OCI-LY1 (cell line): ENCODE data around the gene MS4A10.

Experiments used
- H2AFZ ChIP-seq: fragments of 200-600 bp; sonication (generic), shearing (Covaris generic); 2 replicates; pipeline ENCODE4 v1.6.0; 2014; ENCODE audit warnings: antibody characterized with exemption, mild to moderate bottlenecking, low read length
- H3F3A ChIP-seq: fragments of 200-600 bp; sonication (generic), shearing (Covaris generic); 2 replicates; pipeline ENCODE4 v1.6.0; 2014; ENCODE audit warnings: mild to moderate bottlenecking, antibody characterized with exemption, low read length, moderate library complexity; ENCODE audit not compliant: insufficient read depth
- H3K27ac ChIP-seq: fragments of 200-600 bp; sonication (generic); 2 replicates; pipeline ENCODE4 v1.5.1; 2014; ENCODE audit warnings: low read length, mixed run types, mild to moderate bottlenecking, low read depth; ENCODE audit not compliant: poor library complexity, severe bottlenecking
- H3K27me3 ChIP-seq: fragments of 200-600 bp; sonication (generic); 2 replicates; pipeline ENCODE4 v1.6.0; 2014; ENCODE audit warnings: antibody characterized with exemption, mild to moderate bottlenecking, low read length, moderate library complexity; ENCODE audit not compliant: insufficient read depth
- H3K36me3 ChIP-seq: fragments of 200-600 bp; sonication (generic); 2 replicates; pipeline ENCODE4 v1.6.1; 2014; ENCODE audit warnings: mild to moderate bottlenecking, antibody characterized with exemption, low read length, moderate library complexity, mixed read lengths; ENCODE audit not compliant: insufficient read depth
- H3K4me1 ChIP-seq: fragments of 200-600 bp; sonication (generic); 2 replicates; pipeline ENCODE4 v1.5.1; 2014; ENCODE audit warnings: mild to moderate bottlenecking, low read length, moderate library complexity; ENCODE audit not compliant: insufficient read depth, severe bottlenecking
- H3K4me2 ChIP-seq: fragments of 200-600 bp; sonication (generic), shearing (Covaris generic); 2 replicates; pipeline ENCODE4 v1.6.1; 2014; ENCODE audit warnings: low read length
- H3K4me3 ChIP-seq: fragments of 200-600 bp; sonication (generic); 2 replicates; pipeline ENCODE4 v1.5.1; 2014; ENCODE audit warnings: low read length, low read depth, mild to moderate bottlenecking, mixed read lengths; ENCODE audit not compliant: poor library complexity, severe bottlenecking
- H3K79me2 ChIP-seq: fragments of 200-600 bp; shearing (Covaris generic); 2 replicates; pipeline ENCODE4 v1.6.1; 2016; ENCODE audit warnings: mixed run types, low read length, mixed read lengths; ENCODE audit not compliant: insufficient read depth
- H3K9ac ChIP-seq: fragments of 200-600 bp; sonication (generic), shearing (Covaris generic); 2 replicates; pipeline ENCODE4 v1.6.1; 2014; ENCODE audit warnings: mild to moderate bottlenecking, low read length, mixed read lengths
- H3K9me2 ChIP-seq: fragments of 200-600 bp; sonication (generic), shearing (Covaris generic); 2 replicates; pipeline ENCODE4 v1.6.1; 2014; ENCODE audit warnings: low read depth, mild to moderate bottlenecking, low read length, mixed read lengths
- H3K9me3 ChIP-seq: fragments of 200-600 bp; shearing (Covaris generic); 2 replicates; pipeline ENCODE4 v1.6.1; 2014; ENCODE audit warnings: low read length, mixed read lengths
- H4K20me1 ChIP-seq: fragments of 200-600 bp; sonication (generic), shearing (Covaris generic); 2 replicates; pipeline ENCODE4 v1.6.0; 2016; ENCODE audit warnings: mild to moderate bottlenecking, low read length; ENCODE audit not compliant: insufficient read depth
- CTCF ChIP-seq: fragments of 200-600 bp; sonication (generic), shearing (Covaris generic); IDR thresholded peaks from 2 replicates; pipeline ENCODE4 v1.5.1; 2017; ENCODE audit warnings: mild to moderate bottlenecking, antibody characterized with exemption, low read length, moderate library complexity, mixed read lengths
- EZH2 ChIP-seq: fragments of 200-600 bp; sonication (generic), shearing (Covaris generic); IDR thresholded peaks from 2 replicates; pipeline ENCODE4 v1.8.0; 2017; ENCODE audit warnings: borderline replicate concordance, mixed run types, mild to moderate bottlenecking, antibody characterized with exemption, low read length, moderate library complexity, mixed read lengths

MS4A10 gene

GRCh38 chr11:60777106-60777505 lies 8.0 kb upstream of the MS4A10 start:
- no peaks in the 10 kb centered on the region for H3K4me1 ChIP-seq
- no peaks in the 10 kb centered on the region for H3K9me2 ChIP-seq
- no peak overlapping the region for H3K4me3 ChIP-seq
- no peak overlapping the region for H3K4me2 ChIP-seq
- no peak overlapping the region for H3K9ac ChIP-seq
- H3F3A ChIP-seq, result no peaks in the 10 kb centered on the region
- H2AFZ ChIP-seq, result no peak overlapping the region
- H3K9me3 ChIP-seq, result no peaks in the 10 kb centered on the region
- H3K79me2 ChIP-seq, result no peaks in the 10 kb centered on the region
- H3K36me3 ChIP-seq, result no peaks in the 10 kb centered on the region
- no peak for TF ChIP-seq EZH2
- TF ChIP-seq CTCF, result no peak
- peaks cover 11% of the 10 kb centered on the region for H3K27me3 ChIP-seq
- H4K20me1 ChIP-seq, result no peaks in the 10 kb centered on the region
- H3K27ac ChIP-seq, result no peak overlapping the region

- H3K27ac ChIP-seq, result no peak overlapping the region
- H3K79me2 ChIP-seq, result no peaks in the 10 kb centered on the region
- no peaks in the 10 kb centered on the region for H3K9me3 ChIP-seq
- peaks cover 11% of the 10 kb centered on the region for H3K27me3 ChIP-seq
- H3K9me2 ChIP-seq, result no peaks in the 10 kb centered on the region
- no peaks in the 10 kb centered on the region for H3K4me1 ChIP-seq
- H3K4me3 ChIP-seq, result no peak overlapping the region
- no peaks in the 10 kb centered on the region for H3F3A ChIP-seq
- no peak overlapping the region for H3K9ac ChIP-seq
- no peak for TF ChIP-seq CTCF
- no peak for TF ChIP-seq EZH2
- no peak overlapping the region for H2AFZ ChIP-seq
- H3K4me2 ChIP-seq, result no peak overlapping the region
- no peaks in the 10 kb centered on the region for H4K20me1 ChIP-seq
- no peaks in the 10 kb centered on the region for H3K36me3 ChIP-seq
These were observed 7.6 kb upstream of the MS4A10 start for GRCh38 chr11:60777572-60777971.

GRCh38 chr11:60780065-60780464 lies 5.1 kb upstream of the MS4A10 start:
- Histone ChIP-seq H3K79me2 (no peaks in the 10 kb centered on the region), H3K9me2 (no peaks in the 10 kb centered on the region), H2AFZ (no peak overlapping the region), H4K20me1 (no peaks in the 10 kb centered on the region), H3K27me3 (peaks cover 11% of the 10 kb centered on the region), H3K4me2 (no peak overlapping the region), H3K4me3 (no peak overlapping the region), H3K27ac (no peak overlapping the region), H3K36me3 (no peaks in the 10 kb centered on the region), H3F3A (no peaks in the 10 kb centered on the region), H3K9ac (no peak overlapping the region), H3K4me1 (no peaks in the 10 kb centered on the region), H3K9me3 (no peaks in the 10 kb centered on the region)
- no peak for TF ChIP-seq CTCF
- TF ChIP-seq EZH2, result no peak
